Coronary artery (tissue), 2 donors: ENCODE measurements around the gene FANCC.

Experiments
- DNase-seq: peaks from one replicate; pipeline ENCODE4 v3.0.0-alpha.2; 2017; ENCODE audit warnings: low spot score
- H3K27ac ChIP-seq, 2 donors: fragments of 200-600 bp; sonication (generic); one replicate each; pipeline ENCODE4 v1.5.1; 2016 to 2019
- H3K4me3 ChIP-seq: fragments of 200-600 bp; sonication (generic); 2 replicates; pipeline ENCODE4 v1.5.1; 2016; ENCODE audit warnings: mild to moderate bottlenecking, moderate library complexity
- TF ChIP-seq, protein P1 (sequence below): fragments of 200-600 bp; sonication (generic); IDR thresholded peaks from one replicate; pipeline ENCODE4 v1.5.1; 2019; ENCODE audit warnings: antibody characterized with exemption

Gene FANCC

DNA sequence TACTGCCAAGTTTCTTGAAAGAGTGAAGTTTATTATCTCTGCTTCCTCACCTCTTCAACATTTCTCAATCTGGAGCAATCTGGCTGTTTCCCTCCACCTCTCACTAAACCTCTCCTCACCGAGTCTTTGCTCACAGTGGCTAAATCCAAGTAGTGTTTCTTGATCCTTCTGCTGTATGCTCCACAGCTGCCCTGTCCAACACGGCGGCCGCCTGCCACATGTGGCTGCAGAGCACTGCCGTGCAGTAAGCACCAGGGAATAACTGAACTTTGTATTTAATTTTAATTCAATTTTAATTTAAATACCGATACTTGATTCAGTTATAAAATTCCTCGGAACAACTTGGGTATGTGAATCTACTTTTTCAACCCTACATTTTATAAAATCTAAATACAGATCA, 80.2 kb downstream of the FANCC start:
- Histone ChIP-seq H3K27ac (no peak overlapping the region), H3K4me3 (no peak overlapping the region)
- no peak for DNase-seq
- TF ChIP-seq, protein P1, sequence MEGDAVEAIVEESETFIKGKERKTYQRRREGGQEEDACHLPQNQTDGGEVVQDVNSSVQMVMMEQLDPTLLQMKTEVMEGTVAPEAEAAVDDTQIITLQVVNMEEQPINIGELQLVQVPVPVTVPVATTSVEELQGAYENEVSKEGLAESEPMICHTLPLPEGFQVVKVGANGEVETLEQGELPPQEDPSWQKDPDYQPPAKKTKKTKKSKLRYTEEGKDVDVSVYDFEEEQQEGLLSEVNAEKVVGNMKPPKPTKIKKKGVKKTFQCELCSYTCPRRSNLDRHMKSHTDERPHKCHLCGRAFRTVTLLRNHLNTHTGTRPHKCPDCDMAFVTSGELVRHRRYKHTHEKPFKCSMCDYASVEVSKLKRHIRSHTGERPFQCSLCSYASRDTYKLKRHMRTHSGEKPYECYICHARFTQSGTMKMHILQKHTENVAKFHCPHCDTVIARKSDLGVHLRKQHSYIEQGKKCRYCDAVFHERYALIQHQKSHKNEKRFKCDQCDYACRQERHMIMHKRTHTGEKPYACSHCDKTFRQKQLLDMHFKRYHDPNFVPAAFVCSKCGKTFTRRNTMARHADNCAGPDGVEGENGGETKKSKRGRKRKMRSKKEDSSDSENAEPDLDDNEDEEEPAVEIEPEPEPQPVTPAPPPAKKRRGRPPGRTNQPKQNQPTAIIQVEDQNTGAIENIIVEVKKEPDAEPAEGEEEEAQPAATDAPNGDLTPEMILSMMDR: no peak

DNA sequence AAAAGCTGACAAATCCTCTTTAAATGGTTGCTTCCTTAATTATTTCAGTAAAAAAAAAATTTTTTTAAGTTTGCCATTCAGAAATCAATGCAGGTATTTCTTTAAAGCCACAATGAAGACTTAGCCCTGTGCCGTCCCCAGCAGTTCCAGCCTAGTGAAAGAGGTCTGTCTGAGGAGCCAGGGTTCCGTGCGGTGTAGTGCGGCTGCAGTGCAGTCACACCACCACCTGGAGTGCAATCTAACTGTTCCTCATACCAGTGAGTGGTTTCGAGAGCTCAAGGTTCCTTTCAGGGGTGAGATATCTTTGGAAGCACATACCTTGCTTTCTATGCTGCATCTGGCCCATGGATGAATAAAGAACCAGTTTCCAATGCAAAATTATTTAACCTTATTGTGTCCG, 87.5 kb downstream of the FANCC start:
- DNase-seq: no peak
- TF ChIP-seq, protein P1: no peak
- Histone ChIP-seq H3K27ac (no peak overlapping the region), H3K4me3 (no peak overlapping the region)

DNA sequence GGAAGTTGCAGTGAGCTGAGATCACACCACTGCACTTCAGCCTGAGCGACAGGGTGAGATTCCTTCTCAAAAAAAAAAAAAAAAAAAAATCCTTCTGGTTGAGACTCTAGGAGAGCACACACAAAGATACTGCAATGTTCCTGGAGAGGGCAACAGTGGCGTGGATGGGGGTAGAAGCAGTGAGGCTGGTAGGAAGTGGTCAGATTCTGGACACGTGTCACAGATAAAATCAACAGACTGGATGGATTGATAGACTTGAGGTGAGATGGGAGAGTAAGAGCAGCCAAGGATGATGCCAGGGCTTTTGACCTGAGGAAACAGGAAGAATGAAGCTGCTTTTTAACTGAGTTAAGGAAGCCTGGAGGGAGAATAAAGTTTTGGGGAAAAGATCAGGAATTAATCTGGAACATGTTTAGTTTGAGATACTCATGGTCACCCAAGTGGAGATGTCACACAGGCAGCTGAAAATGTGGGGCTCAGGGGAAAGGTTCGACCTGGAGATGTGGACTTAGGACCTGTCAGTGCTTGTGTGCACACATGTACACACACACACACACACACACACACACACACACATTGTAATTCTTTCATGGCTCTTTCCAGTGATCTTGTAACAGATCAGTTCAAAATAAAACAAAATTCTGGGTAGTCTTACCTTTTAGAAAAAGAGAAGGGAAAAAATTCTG, 88.1 kb downstream of the FANCC start:
- no peak for DNase-seq
- Histone ChIP-seq H3K27ac (no peak overlapping the region), H3K4me3 (no peak overlapping the region)
- TF ChIP-seq, protein P1: no peak

DNA sequence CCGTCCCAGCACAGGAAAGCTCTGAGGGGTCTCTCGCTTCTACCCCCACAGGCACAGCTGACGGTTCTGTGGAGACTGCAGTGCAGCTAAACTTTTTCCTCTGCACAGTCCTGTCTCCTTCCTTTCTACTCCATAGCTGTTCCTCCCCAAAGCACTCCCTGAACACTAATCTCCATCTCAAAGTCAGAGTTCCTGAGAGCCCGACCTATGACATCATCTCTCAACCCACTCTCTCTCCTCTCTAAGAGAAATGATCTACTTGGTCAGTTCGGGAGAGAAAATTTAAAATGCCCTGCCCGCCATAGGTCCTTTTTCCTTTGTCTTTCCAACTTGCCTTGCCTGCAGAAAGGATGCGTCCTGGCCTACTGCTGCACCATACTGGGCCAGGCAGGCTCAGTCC, 90.6 kb downstream of the FANCC start:
- no peak for DNase-seq
- TF ChIP-seq, protein P1: no peak
- no peak overlapping the region for H3K27ac ChIP-seq
- H3K4me3 ChIP-seq: no peak overlapping the region

DNA sequence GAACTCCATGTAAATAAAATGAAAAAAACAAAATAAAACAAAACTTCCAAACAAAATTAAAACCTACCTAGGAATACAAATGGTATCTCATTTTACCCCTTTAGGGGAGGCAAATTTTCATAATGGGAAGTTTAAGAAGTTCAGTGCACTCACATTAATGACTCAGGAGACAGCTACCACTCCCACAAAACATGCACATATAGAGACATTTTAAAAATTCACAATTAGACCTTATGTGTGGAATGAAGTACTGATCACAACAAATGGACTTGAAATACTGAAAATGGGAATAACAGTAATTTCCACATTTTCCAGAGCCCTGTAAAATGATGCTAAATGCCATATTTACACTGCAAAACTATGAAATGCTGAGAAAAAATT, 91.8 kb downstream of the FANCC start:
- Histone ChIP-seq H3K4me3 (no peak overlapping the region), H3K27ac (no peak overlapping the region)
- TF ChIP-seq, protein P1: no peak
- no peak for DNase-seq

DNA sequence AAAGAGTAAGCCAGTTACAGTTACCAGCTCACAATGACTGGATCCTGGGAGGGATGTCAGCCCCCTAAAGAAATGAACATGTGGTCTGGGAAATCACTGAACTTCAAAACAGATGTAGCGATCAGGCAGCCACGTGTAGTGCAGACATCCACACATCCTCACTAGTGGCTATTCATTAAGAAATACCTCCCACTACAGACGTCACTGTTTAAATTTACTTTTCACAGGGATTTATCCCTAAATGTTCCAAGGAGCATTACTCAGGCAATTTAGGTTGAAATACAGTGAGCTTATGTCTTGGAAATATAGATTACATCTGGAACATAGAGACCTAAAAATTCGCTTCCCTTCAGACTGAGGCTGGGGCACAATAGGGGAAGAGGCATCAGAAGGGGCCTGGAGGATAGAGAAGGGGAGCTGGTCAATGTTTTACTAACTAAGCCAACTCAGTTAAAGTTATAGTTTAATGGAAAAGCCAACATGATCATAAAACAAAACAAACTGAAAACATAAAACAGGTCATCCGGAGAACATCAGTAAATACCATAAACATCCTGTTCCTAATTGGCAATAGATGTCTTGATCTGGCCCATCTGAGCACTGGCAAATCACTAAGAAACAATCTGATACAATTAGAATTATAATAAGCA, 92.3 kb downstream of the FANCC start:
- H3K4me3 ChIP-seq: no peak overlapping the region
- DNase-seq: no peak
- TF ChIP-seq, protein P1: no peak
- no peak overlapping the region for H3K27ac ChIP-seq
